Measurements from ENCODE around the gene JARID2.

The JARID2 gene

DNA sequence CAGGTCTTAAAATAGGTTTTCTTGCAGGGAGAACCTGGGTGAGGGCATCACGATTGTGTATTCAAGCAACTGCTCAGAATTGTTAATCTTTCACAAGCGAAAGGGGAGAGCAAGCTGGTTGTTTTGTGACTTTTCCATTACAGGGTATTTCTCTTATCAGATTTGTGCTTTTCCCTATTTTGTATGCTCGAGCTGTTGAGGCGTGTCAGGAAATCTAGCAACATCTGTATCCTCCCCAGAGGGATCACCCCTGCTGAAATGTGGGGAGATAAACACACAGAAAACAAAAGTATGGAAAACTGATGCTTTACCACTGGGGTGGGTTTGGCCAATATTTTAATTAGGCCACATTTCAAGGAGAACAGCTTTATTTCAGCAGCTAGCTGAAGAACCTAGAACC lies 230.0 kb downstream of the JARID2 start:
- in situ Hi-C loops (cut with MboI; ENCODE audit: low pct_unique_long_range_greater_than_20kb, low sequenced_read_pairs, unreplicated experiment) = no loop called here
- DNase-seq (ENCODE audit: low spot score) = no peak

DNA sequence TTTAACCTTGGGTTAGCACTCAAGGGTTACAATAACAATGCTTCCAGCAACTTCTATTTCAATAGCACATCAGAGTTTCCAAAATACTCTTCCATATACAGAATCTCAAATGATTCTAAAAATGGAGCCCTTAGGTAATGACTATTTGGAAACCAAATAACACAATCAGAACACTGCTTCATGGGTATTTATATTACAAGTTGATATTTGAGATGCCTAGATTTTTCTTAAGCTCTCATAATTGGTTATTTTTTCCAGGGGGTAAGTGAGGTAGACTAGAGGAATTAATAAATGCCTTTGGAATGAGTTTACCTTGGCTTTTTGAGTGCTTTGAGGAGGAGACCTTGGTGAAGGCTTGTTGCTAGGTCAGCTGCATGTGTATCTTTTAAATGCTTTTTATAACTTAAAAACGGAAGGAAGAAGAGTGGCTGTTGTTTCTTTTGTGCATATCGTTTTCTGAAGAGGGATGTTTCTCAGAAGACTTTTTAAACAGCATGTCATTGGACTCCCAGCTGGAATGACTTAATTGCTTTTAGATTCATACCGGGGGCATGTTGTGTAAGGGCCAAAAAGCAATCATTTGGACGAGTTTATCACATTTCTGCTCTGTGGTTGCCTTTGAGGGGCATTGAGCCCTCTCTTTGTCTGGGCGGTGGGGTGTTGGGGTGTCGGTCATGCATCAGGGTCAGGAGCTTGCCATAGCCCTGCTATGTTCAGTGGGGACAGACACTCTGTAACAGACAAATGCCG lies 230.9 kb downstream of the JARID2 start:
- in situ Hi-C loops (cut with MboI; ENCODE audit: low pct_unique_long_range_greater_than_20kb, low sequenced_read_pairs, unreplicated experiment) = no loop called here
- DNase-seq (ENCODE audit: low spot score) = no peak
- TF ChIP-seq, protein P1, sequence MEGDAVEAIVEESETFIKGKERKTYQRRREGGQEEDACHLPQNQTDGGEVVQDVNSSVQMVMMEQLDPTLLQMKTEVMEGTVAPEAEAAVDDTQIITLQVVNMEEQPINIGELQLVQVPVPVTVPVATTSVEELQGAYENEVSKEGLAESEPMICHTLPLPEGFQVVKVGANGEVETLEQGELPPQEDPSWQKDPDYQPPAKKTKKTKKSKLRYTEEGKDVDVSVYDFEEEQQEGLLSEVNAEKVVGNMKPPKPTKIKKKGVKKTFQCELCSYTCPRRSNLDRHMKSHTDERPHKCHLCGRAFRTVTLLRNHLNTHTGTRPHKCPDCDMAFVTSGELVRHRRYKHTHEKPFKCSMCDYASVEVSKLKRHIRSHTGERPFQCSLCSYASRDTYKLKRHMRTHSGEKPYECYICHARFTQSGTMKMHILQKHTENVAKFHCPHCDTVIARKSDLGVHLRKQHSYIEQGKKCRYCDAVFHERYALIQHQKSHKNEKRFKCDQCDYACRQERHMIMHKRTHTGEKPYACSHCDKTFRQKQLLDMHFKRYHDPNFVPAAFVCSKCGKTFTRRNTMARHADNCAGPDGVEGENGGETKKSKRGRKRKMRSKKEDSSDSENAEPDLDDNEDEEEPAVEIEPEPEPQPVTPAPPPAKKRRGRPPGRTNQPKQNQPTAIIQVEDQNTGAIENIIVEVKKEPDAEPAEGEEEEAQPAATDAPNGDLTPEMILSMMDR (IDR thresholded peaks at IDR 0.05; ENCODE audit: extremely low read depth, insufficient read depth, missing control alignments) = no peak

More for the DNA sequence above, 230.0 kb downstream of the JARID2 start:
- TF ChIP-seq, protein P1 (IDR thresholded peaks at IDR 0.05; ENCODE audit: extremely low read depth, insufficient read depth, missing control alignments) = no peak

DNA sequence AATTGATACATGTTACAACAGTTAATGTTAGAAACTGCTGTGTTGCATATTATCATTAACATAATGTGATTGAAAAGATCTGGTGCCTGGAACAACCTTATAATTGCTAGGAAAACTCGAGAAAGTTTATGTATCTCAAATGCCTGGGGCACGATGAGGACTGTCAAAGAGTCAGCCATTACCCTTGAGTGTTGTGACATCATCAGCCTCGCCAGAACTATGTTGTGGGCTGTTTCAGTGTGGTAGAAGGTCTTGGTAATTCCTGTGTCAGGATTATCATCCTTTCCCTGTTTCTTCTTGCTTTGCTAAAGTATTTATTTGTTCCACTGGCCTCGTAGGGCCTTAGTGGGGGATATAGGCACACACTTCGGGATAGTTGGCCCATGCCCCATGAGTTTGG lies 231.9 kb downstream of the JARID2 start:
- TF ChIP-seq, protein P1 (IDR thresholded peaks at IDR 0.05; ENCODE audit: extremely low read depth, insufficient read depth, missing control alignments) = no peak
- DNase-seq (ENCODE audit: low spot score) = no peak

DNA sequence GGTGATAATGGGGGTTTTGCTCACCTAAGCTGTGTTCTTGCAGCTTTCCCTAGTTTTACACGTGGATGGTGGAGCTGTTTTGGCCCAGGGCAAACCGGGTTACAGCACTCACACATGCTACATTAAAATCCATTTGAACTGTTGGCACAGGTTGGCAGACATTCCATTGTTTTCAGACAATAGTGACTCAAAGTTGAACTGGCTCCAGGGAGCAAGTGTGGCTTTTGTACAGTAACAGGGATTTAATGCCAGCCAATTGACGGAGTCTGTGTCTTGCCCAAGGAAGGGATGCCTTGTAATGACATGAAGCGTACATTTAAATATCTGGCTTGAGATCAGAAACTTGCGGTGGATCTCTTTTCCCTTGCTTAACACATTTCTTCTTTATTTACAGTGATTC lies 233.9 kb downstream of the JARID2 start:
- TF ChIP-seq, protein P1 (IDR thresholded peaks at IDR 0.05; ENCODE audit: extremely low read depth, insufficient read depth, missing control alignments) = no peak
- DNase-seq (ENCODE audit: low spot score) = no peak
- in situ Hi-C loops (cut with MboI; ENCODE audit: low pct_unique_long_range_greater_than_20kb, low sequenced_read_pairs, unreplicated experiment) = no loop called here

More for the DNA sequence above, 231.9 kb downstream of the JARID2 start:
- in situ Hi-C loops (cut with MboI; ENCODE audit: low pct_unique_long_range_greater_than_20kb, low sequenced_read_pairs, unreplicated experiment) = no loop called here

DNA sequence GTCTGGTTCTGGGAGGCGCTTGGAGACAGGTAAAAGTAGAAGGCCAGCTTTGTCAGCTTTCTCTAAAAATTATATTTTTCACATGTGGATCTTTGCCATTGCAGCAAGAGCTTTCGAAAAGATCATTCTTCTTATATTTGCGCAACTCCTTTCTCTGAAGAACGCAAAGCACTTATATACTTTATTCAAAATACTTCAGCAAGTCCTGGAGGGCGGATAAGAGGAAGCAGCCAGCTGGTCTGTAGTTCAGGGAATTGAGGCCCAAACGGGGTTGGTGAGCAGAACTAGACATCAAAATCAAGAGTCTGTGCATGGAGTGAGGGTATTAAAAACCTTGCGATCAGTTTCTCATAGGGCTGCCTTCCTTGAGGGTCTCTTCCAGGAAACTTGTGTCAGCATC lies 234.7 kb downstream of the JARID2 start:
- no peak for DNase-seq (ENCODE audit: low spot score)
- in situ Hi-C loops (cut with MboI; ENCODE audit: low pct_unique_long_range_greater_than_20kb, low sequenced_read_pairs, unreplicated experiment) = no loop called here

DNA sequence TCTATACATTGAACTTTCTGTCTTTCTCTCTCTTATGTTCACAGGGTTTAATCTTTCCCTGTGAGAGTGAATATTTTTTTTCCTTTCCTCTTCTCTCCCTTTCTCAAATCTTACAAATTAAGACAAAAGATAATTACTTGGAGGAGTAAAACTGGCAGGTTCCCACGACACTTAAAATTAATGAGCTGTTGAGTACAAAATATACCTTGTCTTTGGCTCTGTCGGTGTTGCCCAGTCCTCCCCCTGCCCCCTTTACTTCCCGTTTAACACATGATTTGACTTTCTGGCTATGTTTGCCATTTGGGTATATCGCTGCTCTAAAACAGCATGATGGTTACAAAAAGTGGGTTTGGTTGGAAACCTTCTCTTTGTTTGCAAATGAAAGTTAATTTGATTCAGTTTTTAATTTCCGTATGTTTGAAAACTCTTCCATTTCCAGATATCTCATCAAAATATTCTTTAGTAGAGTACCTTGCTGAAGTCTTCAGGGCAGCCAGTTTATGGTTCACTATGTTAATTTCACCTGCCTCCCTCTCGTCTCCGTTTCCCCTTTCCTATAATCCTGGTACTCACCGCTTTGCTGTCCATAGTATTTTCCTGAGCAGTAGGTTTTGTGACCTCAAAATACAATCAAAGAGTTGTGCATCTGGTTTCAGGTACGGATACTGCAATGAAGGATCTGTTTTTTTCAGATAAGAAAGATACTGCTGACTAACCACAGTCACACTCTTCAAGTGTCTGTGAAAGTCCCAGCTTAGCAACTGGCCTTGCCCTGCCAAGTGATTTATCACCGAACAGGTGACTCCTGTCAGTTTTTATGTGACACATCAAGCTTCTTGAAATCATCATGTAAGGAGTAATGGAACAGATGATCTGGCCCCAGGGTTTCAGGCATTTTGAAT lies 235.8 kb downstream of the JARID2 start:
- peak; percentile 76 for DNase-seq (ENCODE audit: low spot score)
- TF ChIP-seq, protein P1 (IDR thresholded peaks at IDR 0.05; ENCODE audit: extremely low read depth, insufficient read depth, missing control alignments) = no peak
- in situ Hi-C loops (cut with MboI; ENCODE audit: low pct_unique_long_range_greater_than_20kb, low sequenced_read_pairs, unreplicated experiment) = no loop called here

More for the DNA sequence above, 234.7 kb downstream of the JARID2 start:
- TF ChIP-seq, protein P1 (IDR thresholded peaks at IDR 0.05; ENCODE audit: extremely low read depth, insufficient read depth, missing control alignments) = no peak
